Measurements from ENCODE around the gene EDEM3.

Gene EDEM3

GRCh38 chr1:184646178-184646701, 108.4 kb downstream of the EDEM3 start:
- no peak for DNase-seq (ENCODE audit: extremely low read depth in 1 of 2, low read depth in 1 of 2)

DNA sequence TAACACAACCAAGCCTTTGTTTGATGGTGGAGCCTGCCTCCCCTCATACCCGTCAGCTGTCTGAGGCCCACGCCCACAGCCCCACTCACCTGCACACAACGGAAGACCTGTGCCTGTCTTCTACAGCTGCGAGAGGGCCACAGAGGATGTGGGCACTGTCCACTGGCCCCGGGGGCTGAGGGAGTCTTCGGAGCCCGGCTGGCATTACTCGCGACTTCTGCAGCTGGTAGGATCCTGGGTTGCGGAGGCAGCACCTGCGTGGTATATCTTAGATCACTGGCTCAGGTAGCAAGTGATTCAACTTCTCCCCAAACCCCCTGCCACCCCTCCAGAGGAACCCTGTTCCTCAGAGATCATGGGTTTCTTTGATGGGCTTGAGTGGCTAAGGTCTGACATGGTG, 109.9 kb downstream of the EDEM3 start:
- DNase-seq (ENCODE audit: extremely low read depth in 1 of 2, low read depth in 1 of 2) = no peak

GRCh38 chr1:184643661-184644060, 111.0 kb downstream of the EDEM3 start:
- DNase-seq (ENCODE audit: extremely low read depth in 1 of 2, low read depth in 1 of 2) = no peak

DNA sequence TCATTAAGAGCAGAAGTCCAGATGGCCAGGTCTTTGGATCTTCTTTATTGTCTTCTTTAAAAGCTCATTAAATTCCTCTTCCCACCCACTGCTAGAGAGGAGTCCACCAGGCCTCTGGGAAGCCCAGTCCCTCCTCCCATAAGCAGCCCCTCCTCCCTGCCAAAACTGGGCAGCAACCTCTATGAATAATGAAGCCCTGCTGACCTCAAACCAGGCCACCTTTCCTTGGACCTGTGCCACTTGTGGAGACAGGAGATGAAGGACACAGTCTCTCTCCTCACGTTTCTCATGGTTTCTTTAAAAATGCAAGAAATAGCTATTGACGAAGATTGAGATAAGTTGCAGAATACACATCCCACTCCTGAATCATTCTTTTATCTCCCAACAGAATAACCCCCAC, 112.8 kb downstream of the EDEM3 start:
- no peak for DNase-seq (ENCODE audit: extremely low read depth in 1 of 2, low read depth in 1 of 2)

DNA sequence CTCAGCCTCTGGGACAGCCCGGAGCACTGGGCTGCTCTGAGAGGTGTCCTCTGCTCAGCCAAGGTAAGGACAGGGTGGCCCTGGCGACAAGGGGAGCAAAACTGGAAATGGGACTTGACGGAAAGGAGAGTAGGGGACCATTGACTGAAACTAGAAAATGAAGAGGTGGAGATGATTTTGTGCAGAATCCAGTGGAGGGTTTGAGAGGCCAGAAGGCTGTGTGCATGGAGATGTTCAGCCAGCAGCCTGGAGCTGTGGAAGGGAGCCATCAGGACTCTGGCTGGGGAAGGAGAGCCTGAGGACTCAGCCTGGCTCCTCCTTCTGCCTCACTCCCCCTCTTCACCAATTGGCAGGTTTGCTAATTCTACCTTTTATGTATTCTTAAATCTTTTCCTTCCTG, 114.2 kb downstream of the EDEM3 start:
- DNase-seq (ENCODE audit: extremely low read depth in 1 of 2, low read depth in 1 of 2) = no peak
